HG03378 (cell line): ENCODE results near the gene RFC5.
"Not testable (repeated sequence)": the region's sequence is repeated elsewhere in the genome, so short reads cannot be mapped to it uniquely, and the experiment has no call there.

Experiments used
- ATAC-seq: cut with Tn5 transposase; IDR thresholded peaks from one replicate; pipeline ENCODE4 v1.9.1; 2021; ENCODE audit warnings: mild to moderate bottlenecking, moderate library complexity; ENCODE audit not compliant: unreplicated experiment

RFC5 gene

DNA sequence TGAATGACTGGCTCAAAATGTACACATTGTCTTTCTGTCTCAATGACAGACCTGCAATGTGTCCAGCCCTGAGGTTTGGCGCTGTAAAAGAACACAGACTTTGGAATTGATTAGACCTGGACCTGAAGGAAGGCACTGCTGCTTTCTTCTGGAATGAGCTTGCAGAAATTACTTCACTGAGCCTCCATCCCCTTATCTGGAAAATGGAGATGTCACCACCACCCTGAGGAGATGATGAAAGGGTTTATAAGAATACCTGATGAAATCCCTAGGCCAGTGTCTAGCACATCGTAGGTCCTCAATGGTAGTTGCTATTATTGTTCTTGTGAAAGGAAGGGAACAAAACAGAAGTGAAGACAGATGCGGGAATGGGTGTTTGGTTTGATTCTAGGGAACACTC, 54.1 kb downstream of the RFC5 start:
- no peak for ATAC-seq

DNA sequence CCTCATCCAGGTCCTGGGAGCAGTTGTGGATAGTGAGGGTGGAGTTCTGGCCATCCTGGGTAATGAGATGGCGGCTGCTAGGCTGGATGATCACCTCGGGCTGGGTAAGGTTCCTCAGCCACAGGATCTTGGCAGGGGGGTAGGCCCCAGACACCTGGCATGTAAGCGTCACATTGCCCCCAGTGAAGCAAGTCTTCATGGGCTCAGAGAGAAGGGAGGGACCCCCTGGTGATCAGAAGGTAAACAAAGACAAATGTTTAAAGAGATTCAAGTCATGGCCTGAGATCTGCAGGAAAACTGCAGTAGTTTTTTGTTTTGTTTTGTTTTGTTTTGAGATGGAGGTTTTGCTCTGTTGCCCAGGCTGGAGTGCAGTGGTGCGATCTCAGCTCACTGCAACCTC, 57.3 kb downstream of the RFC5 start:
- ATAC-seq = no peak

DNA sequence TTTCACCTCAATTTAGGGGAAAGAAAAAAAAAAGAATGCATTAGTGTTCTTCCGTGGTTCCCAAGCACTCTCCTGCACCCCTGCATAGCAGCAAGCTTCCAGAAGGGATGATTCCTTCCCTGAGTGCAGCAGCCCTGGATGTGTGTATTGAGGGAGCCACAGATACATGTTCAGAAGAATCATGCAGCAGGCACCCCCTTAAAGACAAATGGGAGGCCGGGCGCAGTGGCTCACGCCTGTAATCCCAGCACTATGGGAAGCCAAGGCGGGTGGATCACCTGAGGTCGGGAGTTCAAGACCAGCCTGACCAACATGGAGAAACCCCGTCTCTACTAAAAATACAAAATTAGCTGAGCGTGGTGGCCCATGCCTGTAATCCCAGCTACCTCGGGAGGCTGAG, 65.0 kb downstream of the RFC5 start:
- ATAC-seq = not testable (repeated sequence)
